DMS53 treated with DMSO at 0.1 percent for 48 hours (cell line): ENCODE results near the gene TMEM238.
"Not testable (repeated sequence)": the region's sequence is repeated elsewhere in the genome, so short reads cannot be mapped to it uniquely, and the experiment has no call there.

Experiments used
- DNase-seq: peaks from one replicate; lab custom pipeline; 2025; ENCODE audit not compliant: unreplicated experiment; lab: John Stamatoyannopoulos, UW

The TMEM238 gene

DNA sequence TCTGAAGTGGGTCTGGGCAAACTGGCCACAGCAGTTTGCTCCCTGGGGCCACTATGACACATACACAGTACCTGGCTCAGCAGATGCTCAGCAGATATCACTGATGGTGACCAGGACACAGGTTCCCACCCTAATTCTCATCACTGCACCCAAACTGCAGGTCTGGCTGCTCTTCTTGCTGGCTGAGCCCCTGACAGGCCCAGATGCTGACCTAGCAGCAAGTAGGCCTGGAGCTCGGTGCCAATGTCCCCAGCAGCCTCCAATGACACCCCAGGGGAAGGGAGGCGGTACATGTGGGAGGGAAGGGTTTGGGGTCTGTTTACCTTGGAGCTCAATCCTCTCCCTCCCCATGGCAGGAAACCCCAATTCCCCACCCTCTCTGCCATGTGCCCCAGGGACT lies 18.4 kb upstream of the TMEM238 start:
- DNase-seq, result no peak

GRCh38 chr19:55401390-55401789 lies 17.3 kb upstream of the TMEM238 start:
- DNase-seq, result not testable (repeated sequence)

DNA sequence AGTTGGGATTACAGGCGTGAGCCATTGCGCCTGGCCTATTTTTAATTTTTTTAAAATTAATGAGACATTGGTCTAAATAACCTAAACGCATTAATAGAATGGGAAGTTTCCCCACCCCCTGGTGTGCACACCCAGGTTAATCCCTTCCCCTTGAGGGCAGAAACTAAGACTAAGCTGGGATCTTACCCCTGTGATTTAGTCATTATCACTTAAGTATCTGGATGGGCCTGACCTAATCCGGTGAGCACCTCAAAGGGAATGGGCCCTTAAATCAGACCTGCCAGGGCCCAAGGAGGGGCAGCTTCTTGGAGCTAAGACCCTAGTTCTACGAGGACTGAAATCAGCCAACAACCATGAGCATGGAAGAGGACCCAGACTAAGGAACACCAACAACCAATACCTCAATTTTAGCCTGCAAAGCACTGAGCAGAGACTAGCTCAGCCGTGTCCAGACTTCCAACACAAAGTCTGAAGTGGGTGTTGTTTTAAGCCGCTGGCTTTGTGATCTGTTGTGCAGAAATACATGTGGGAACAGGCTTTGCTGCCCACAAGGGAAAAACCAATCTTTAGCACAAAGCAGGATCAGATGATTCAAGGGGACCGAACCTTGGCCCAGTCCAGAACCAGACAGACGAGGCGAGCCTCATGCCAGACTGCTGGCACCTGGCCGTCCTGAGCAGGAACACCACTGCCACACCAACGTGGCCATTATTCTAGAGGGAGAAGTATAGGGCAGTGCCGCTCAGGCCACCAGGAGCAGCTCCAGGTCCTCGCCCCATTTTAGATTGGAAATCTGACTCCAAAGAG lies 16.4 kb upstream of the TMEM238 start:
- DNase-seq, result no peak

DNA sequence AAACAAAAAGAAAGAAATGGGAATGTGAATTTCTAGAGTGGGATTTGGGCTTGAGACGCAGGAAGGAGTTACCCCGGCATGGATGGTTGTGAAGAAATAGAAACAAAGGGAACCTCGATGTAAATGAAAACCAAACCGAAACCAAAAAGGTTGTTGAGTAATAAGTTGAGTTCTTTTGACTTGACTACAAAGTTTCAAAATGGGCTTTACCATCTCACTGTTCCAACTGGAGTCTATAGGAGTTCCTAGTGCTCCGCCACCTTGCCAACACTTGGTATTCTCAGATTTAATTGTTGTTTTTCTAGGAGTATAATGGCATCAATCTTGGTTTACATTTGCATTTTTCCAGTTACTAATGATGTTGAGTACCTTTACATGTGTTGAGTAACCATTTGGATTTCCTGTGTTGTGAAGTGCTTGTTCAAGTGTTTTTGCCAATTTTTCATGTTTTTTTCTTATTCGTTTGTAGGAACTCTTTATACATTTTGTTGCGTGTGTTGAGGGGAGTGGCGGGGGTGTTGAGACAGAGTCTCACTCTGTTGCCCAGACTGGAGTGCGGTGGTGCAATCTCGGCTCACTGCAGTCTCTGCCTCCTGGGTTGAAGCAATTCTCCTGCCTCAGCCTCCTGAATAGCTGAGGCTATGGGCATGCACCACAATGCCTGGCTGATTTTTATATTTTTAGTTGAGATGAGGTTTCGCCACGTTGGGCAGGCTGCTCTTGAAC lies 14.3 kb upstream of the TMEM238 start:
- no peak for DNase-seq

GRCh38 chr19:55392820-55393761 lies 9.0 kb upstream of the TMEM238 start:
- DNase-seq, result no peak

DNA sequence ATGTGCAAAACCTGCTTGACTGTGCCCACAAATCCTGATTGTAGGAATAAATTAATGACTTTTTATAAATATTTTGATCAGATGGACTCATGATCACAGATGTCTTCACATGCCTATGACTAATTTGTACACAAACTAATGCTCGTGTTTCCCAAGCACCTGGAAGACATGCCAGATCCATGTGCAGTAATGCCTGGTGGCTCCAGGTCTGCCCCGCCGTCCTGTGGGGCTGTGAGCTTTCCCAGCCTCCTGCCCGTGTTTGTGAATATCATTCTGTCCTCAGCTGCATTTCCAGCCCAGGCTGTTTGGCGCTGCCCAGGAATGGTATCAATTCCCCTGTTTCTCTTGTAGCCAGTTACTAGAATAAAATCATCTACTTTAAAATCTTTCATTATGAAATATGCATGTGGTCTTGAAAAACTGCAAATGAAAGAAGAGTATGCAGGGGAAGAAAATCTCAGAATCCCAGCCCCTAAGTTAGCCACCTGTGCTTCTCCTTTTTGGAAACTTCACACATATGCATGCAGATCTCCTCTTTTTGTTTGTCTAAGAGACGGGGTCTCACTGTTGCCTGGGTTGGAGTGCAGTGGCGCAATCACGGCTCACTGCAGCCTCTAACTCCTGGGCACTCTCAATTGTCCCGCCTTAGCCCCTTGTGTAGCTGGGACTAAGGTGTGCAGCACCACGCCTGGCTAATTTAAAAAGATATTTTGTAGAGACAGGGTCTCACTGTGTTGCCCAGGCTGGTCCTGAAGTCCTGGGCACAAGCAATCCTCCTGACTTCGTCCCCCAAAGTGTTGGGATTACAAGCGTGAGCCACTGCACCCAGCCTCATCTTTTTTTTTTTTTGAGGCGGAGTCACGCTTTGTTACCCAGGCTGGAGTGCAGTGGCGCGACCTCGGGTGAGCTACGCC lies 7.9 kb upstream of the TMEM238 start:
- no peak for DNase-seq

DNA sequence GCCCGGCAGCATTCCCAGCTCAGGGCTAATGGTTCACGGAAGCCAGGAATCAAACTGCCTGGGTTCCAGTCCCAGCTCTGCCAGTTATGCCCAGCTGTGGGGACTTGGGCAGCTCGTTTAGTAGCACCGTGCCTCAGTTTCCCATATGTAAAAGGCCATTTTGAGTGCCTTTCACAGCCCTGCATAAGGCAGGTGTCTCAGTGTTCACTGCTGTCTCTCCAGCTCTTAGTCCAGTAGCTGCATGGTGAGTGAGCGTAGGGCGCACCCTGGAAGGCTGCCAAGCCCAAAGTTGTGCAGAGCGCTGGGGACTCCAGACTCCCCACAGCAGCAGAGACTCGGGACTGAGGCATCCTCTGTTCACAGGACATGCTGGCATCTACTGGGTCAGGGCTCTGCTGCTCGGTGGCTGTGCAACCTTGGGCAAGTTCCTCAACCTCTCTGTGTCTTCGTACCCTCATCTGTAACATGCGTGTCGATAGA lies 7.1 kb upstream of the TMEM238 start:
- DNase-seq, result no peak

GRCh38 chr19:55390461-55390880 lies 6.4 kb upstream of the TMEM238 start:
- no peak for DNase-seq

DNA sequence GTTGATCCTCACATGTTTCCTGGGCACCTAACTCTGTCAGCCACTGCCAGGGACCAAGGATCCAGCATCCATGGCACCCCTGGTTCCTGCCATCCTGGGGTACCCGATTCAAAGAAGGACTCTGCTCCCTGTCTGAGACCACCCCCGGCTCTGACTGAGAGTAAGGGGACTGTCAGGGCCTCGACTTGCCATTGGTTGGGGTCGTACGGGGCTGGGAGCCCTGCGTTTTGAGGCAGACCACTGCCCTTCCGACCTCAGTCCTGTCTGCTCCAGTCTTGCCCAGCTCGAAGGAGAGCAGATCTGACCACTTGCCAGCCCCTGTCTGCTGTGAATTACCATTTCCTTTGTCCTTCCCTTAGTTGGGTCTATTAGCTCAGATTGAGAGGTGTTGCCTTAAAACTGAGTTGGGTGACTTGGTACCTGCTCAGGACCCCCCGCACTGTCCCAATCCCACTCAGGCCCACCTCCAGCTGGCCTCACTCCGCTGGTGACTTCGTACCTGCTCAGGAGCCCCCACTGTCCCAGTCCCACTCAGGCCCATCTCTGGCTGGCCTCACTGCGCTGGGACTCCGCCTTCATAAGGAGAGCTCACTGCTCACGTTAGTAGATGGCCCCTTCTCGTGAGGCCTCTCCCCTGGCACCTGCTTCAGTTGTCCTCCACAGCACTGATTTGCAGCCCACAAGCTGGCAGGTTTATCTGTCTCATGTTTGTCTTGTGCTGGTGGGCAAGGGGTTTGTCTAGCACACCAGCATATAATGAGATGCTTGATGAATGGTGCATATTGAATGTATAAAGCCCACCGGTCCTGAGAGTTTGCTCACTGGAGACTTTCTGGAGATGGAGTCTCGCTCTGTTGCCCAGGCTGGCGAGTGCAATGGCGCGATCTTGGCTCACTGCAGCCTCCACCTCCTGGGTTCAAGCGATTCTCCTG lies 5.6 kb upstream of the TMEM238 start:
- no peak for DNase-seq

GRCh38 chr19:55387736-55388497 lies 3.8 kb upstream of the TMEM238 start:
- no peak for DNase-seq

- DNase-seq, result no peak
Measured at GRCh38 chr19:55386493-55386971, 2.4 kb upstream of the TMEM238 start.

GRCh38 chr19:55385724-55386492 lies 1.8 kb upstream of the TMEM238 start, which contains the start of gene RPL28:
RPL28 (plus strand) TSS chr19:55385932; CDS start chr19:55386358, 426 bp downstream.
- DNase-seq, result peak; percentile 97

DNA sequence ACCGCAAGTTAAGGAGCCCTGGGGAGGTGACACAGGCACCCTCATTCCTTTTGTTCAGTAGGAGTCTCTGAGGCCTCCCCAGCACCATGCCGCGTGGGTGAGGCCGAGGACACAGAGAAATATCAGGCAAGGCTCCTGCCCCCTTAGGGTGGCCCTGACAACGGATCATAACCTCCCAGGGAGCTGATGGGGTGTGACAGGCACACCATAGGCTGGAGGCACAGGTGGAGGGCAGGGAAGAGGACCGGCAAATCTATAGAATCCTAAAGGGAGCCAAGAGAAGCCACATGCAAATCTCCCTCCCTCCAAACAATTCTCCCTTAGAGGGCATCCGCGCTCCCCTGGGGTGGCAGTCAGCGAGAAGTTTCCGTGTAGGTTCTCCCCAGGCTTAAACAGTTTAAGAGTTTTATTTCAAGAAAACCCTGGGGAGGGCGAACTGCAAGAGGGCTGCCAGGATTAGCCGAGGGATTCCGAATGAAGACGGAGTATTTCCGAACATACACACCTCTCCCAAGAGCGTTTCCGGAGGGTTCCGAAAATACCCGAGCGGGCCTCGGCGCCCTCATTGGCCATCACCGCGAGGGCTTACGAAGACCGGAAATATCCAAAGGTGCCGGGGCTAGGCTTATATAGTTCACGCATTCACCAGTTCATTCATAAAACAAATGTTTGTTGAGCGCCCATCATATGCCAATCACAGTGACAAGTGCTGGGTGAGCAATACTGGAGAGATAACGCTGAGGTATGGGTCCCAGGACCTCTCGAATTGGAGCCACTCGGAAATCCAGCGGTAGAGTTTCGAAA lies 1.0 kb upstream of the TMEM238 start:
- peak; percentile 97 for DNase-seq

DNA sequence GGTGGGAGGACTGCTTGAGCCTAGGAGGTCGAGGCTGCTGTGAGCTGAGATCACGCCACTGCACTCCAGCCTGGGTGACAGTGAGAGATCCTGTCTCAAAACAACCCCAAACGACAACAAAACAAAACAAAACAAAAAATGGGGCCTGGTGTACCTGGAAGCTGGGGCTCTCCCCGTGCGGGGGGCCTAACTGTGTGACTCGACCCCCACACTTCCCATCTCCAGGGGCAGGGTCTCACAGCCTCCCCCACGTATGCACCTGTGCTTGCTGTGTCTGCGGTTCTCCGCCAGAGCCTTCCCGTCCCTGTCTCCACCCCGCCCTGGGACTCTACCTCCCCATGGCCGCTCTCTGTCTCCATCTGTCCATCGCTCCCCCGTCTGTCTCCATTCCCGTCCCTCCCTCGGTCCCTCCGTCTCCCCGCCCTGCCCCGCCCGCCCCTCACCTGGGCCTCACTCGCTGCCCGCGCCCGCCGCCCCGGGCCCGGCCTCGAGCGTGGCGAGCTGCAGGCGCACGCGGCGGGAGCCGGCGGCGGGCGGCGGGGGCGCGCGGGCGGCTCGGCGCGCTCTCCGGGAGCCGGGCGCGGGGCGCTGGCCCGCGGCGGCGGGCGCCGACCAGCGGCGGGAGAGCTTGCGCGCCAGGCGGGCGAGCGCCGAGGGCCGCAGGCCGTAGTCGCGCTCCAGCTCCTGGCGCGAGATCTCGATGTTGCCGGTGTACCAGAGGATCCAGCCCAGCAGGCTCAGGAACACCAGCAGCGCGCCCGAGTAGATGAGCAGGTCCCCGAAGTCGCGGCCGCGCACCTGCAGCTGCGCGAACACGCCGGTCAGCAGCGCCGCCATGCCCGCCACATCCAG lies 587 bp downstream of the TMEM238 start:
- peak; percentile 43 for DNase-seq

DNA sequence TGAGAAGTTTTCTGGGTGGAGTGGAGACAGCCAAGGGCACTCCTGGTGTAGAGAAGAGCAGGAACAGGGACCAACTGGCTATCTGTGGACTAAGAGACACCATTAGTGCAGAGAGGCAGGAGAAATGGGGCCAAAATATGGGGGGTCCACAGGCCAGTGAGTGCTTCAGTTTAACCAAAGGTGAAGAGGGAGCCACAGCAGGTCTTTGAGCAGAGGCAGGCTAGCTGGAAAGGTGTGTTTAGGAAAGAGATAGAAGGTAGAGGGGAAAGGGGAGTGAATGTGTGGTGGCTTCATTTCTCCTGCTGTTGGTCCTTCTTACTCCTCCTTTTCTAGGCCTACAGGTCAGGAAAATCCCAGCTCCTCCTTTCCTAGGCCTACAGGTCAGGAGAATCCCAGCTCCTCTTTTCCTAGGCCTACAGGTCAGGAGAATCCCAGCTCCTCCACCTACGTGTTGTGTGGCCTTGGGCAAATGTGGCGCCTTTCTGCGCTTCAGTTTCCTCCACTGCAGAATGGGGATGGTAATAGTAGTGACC lies 1.5 kb downstream of the TMEM238 start:
- no peak for DNase-seq
